WTC11 (cell line): Measurements from ENCODE around the gene MCF2L. TPM values are rescaled to one million over a fixed set of nuclear protein-coding genes. Genes with fewer than 3 reads are reported as not detected.

Experiments used
- ATAC-seq: fragments of 200-7000 bp; cut with Tn5 transposase; 2 replicates; pipeline ENCODE4 v1.10.0; 2021; ENCODE audit warnings: mild to moderate bottlenecking, moderate library complexity
- CTCF ChIA-PET: fragments of 300-600 bp; sonication (Branson Sonifier 250); formaldehyde crosslinking; loops from one replicate; lab custom pipeline; 2021; ENCODE audit warnings: antibody characterized with exemption; lab: Charles Lee
- POLR2A ChIA-PET: fragments of 350-600 bp; sonication (Branson Sonifier 250); formaldehyde crosslinking; loops from one replicate; lab custom pipeline; 2021; ENCODE audit warnings: antibody characterized with exemption; lab: Charles Lee
- DNase-seq: peaks from one replicate; pipeline ENCODE4 v3.0.0; 2021; ENCODE audit warnings: low spot score
- H3K27ac Mint-ChIP-seq: 2 replicates; pipeline ENCODE4 v1.8.0; 2021; ENCODE audit warnings: mixed read lengths
- H3K27me3 Mint-ChIP-seq: 2 replicates; pipeline ENCODE4 v1.8.0; 2021; ENCODE audit warnings: low read depth, mild to moderate bottlenecking, moderate library complexity, mixed read lengths
- H3K36me3 Mint-ChIP-seq: 2 replicates; pipeline ENCODE4 v1.8.0; 2021; ENCODE audit warnings: mixed read lengths
- H3K4me1 Mint-ChIP-seq: 2 replicates; pipeline ENCODE4 v1.8.0; 2022; ENCODE audit warnings: mixed read lengths
- H3K4me3 Mint-ChIP-seq: 2 replicates; pipeline ENCODE4 v1.8.0; 2021; ENCODE audit warnings: mild to moderate bottlenecking, moderate library complexity, mixed read lengths
- H3K9me3 Mint-ChIP-seq: 2 replicates; pipeline ENCODE4 v1.8.0; 2021; ENCODE audit warnings: mixed read lengths
- CREM ChIP-seq: sonication (generic); formaldehyde crosslinking; IDR thresholded peaks from 2 replicates; pipeline ENCODE4 v1.8.1; 2022; ENCODE audit warnings: mild to moderate bottlenecking, missing genetic modification reagents, moderate library complexity
- EMX1 ChIP-seq: fragments of 250-450 bp; sonication (Bioruptor Pico); IDR thresholded peaks from 2 replicates; pipeline ENCODE4 v1.8.0; 2021; ENCODE audit warnings: mild to moderate bottlenecking
- GABPB1 ChIP-seq: sonication (generic); formaldehyde crosslinking; IDR thresholded peaks from 2 replicates; pipeline ENCODE4 v1.8.1; 2023; ENCODE audit warnings: mild to moderate bottlenecking, missing genetic modification reagents
- JUN ChIP-seq: sonication (generic); formaldehyde crosslinking; IDR thresholded peaks from 2 replicates; pipeline ENCODE4 v1.8.0; 2023; ENCODE audit warnings: mild to moderate bottlenecking, missing genetic modification reagents
- KAT7 ChIP-seq: sonication (generic); formaldehyde crosslinking; IDR thresholded peaks from 2 replicates; pipeline ENCODE4 v1.8.1; 2023; ENCODE audit warnings: missing genetic modification reagents, mild to moderate bottlenecking, borderline replicate concordance
- NFYB ChIP-seq: sonication (generic); formaldehyde crosslinking; conservative IDR thresholded peaks from 2 replicates; pipeline ENCODE4 v1.8.0; 2022; ENCODE audit warnings: low read depth, missing genetic modification reagents
- NR2C2 ChIP-seq: sonication (generic); formaldehyde crosslinking; IDR thresholded peaks from 2 replicates; pipeline ENCODE4 v1.8.0; 2022; ENCODE audit warnings: mild to moderate bottlenecking, missing genetic modification reagents
- RORB ChIP-seq: fragments of 250-450 bp; sonication (Bioruptor Pico); IDR thresholded peaks from 2 replicates; pipeline ENCODE4 v1.9.0; 2021; ENCODE audit warnings: mild to moderate bottlenecking
- SMAD4 ChIP-seq: sonication (generic); formaldehyde crosslinking; IDR thresholded peaks from 2 replicates; pipeline ENCODE4 v1.8.0; 2022; ENCODE audit warnings: mild to moderate bottlenecking, missing genetic modification reagents
- ZNF121 ChIP-seq: sonication (generic); formaldehyde crosslinking; IDR thresholded peaks from 2 replicates; pipeline ENCODE4 v1.8.0; 2023; ENCODE audit warnings: missing genetic modification reagents
- total RNA-seq: library from RNA; stranded (reverse); gene quantifications from 3 replicates; pipeline ENCODE4 v1.2.3, GENCODE V29; 2021
- TF ChIP-seq, protein P1 (sequence below): sonication (generic); formaldehyde crosslinking; IDR thresholded peaks from 2 replicates; pipeline ENCODE4 v1.8.0; 2022; ENCODE audit warnings: mild to moderate bottlenecking, missing genetic modification reagents
- TF ChIP-seq, protein P2 (sequence below): sonication (generic); formaldehyde crosslinking; conservative IDR thresholded peaks from 2 replicates; pipeline ENCODE4 v1.8.1; 2023; ENCODE audit warnings: mild to moderate bottlenecking, low read depth, missing genetic modification reagents, moderate library complexity
- TF ChIP-seq, protein P3 (sequence below): sonication (generic); formaldehyde crosslinking; IDR thresholded peaks from 2 replicates; pipeline ENCODE4 v1.8.0; 2022; ENCODE audit warnings: mild to moderate bottlenecking, missing genetic modification reagents

MCF2L gene
- total RNA-seq, 1 experiment from 2014 or later = 34.8 TPM

DNA sequence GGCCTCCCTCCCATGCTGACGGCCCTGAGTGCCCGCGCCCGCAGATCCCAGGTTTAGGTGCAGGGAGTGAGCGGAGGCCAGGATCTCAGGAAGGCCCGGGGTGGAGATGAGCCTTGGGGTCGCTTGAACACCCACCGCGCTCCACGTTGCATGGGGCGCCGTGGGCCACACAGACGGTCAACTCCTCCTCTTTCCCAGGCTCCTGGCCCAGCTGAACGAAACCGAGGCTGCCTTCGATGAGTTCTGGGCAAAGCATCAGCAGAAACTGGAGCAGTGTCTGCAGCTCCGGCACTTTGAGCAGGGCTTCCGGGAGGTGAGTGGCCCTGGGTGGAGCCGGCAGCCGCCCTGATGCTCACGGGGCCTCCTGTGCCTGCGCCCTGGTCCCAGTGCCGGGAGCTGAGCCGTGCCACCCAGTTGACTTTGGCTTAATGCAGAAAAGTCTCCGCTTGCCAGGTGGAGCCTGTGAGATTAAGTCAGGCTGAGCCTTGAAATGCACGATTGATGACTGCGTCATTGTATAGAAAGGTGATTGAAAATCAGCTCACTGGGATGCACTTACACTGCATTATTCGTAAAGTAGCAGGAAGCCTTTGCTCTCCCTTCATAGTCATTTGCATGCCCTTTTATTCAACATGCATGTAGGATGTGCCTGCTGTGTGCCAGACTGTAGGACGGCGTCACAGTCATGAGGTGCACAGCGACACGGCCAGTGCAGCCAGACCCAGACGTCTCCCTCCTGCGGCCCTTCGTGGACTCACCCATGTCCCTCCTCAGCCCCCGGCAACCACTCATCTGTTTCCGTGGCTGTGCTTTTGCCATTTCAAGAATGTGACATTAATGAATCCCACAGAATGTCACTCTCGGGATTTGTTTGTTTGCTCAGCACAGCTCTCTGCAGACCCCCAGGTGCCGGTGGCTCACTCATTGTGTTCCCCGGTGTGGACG lies 101.1 kb downstream of the MCF2L start:
- CTCF ChIA-PET = interaction anchor here (0.6 to 2.1 kb wide), 2 partner anchors 16 to 40 kb away, joined by 3 to 6 read pairs; no protein-coding TSS in a partner anchor

DNA sequence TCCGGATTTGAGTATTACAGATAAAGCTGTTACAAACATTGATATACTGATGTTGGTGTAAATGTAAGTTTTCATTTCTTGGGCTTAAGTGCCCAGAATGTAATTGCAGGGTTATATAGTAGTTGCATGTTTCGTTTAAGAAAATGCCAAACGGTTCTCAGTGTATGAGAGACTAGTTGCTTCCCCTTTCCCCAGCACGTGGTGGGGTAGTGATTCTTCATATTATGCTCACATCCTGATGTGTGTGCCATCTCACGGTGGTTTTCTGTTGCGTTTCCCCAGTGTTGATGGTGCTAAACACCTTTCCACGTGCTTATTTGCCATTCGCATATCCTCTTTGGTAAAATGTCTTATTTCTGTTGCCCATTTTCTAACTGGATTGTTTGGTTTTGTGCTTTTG lies 101.8 kb downstream of the MCF2L start:
- Mint-ChIP-seq H3K4me1 (peaks cover 4% of the 10 kb centered on the region; the same call in 1 of the 2 replicates), H3K4me3 (no peak overlapping the region), H3K36me3 (peaks cover 7% of the 10 kb centered on the region), H3K9me3 (no peaks in the 10 kb centered on the region), H3K27me3 (no peaks in the 10 kb centered on the region), H3K27ac (peak overlapping the region; percentile 2)
- ATAC-seq (no peak), DNase-seq (no peak)
- ChIA-PET CTCF (interaction anchor here (2.1 kb wide), 1 partner anchor 15 kb away, joined by 6 read pairs; no protein-coding TSS in a partner anchor), POLR2A (no interaction called here)
- TF ChIP-seq, protein P1, sequence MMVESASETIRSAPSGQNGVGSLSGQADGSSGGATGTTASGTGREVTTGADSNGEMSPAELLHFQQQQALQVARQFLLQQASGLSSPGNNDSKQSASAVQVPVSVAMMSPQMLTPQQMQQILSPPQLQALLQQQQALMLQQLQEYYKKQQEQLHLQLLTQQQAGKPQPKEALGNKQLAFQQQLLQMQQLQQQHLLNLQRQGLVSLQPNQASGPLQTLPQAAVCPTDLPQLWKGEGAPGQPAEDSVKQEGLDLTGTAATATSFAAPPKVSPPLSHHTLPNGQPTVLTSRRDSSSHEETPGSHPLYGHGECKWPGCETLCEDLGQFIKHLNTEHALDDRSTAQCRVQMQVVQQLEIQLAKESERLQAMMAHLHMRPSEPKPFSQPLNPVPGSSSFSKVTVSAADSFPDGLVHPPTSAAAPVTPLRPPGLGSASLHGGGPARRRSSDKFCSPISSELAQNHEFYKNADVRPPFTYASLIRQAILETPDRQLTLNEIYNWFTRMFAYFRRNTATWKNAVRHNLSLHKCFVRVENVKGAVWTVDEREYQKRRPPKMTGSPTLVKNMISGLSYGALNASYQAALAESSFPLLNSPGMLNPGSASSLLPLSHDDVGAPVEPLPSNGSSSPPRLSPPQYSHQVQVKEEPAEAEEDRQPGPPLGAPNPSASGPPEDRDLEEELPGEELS (CRISPR knock-in tag) = no peak

More for the DNA sequence above, 101.1 kb downstream of the MCF2L start:
- no peak for DNase-seq
- POLR2A ChIA-PET = no interaction called here
- H3K27me3 Mint-ChIP-seq = no peaks in the 10 kb centered on the region
- no peaks in the 10 kb centered on the region for H3K9me3 Mint-ChIP-seq
- H3K27ac Mint-ChIP-seq = peak overlapping the region; percentile 87
- peaks cover 7% of the 10 kb centered on the region for H3K36me3 Mint-ChIP-seq
- ATAC-seq = peak; percentile 62
- no peak for TF ChIP-seq SMAD4 (CRISPR knock-in tag)
- 0 out of 2 replicates have a peak, but pooled peaks have one; percentile 40 for TF ChIP-seq ZNF121 (CRISPR knock-in tag)
- TF ChIP-seq, all 79 proteins: peak for 1
- Mint-ChIP-seq H3K4me3 (no peak overlapping the region), H3K4me1 (peaks cover 4% of the 10 kb centered on the region; the same call in 1 of the 2 replicates)

DNA sequence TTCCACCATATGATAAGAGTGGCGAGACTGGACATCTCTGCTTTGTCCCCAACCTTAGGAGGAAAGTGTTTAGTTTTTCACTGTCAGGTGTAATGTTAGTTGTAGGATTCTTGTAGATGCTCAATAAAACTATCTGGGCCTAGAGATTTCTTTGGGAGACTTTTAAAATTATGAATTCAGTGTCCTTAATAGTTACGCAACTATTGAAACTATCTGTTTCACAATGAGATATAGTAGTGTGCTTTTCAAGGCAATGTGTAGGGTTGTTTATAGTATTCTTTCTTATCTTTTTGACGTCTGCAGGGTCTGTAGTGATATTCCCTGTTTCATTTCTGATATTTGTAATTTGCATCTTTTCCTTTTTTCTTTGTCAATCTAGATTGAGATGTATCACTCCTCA lies 103.4 kb downstream of the MCF2L start:
- H3K9me3 Mint-ChIP-seq = no peaks in the 10 kb centered on the region
- ChIA-PET POLR2A (no interaction called here), CTCF (no interaction called here)
- DNase-seq = no peak
- 0 out of 2 replicates have a peak, but pooled peaks cover 5% of the 10 kb centered on the region for H3K36me3 Mint-ChIP-seq
- no peak overlapping the region for H3K4me3 Mint-ChIP-seq
- TF ChIP-seq JUN (no peak), EMX1 (CRISPR knock-in tag) (no peak), CREM (CRISPR knock-in tag) (no peak), KAT7 (CRISPR knock-in tag) (no peak), NFYB (no peak), RORB (CRISPR knock-in tag) (no peak)
- TF ChIP-seq, protein P2, sequence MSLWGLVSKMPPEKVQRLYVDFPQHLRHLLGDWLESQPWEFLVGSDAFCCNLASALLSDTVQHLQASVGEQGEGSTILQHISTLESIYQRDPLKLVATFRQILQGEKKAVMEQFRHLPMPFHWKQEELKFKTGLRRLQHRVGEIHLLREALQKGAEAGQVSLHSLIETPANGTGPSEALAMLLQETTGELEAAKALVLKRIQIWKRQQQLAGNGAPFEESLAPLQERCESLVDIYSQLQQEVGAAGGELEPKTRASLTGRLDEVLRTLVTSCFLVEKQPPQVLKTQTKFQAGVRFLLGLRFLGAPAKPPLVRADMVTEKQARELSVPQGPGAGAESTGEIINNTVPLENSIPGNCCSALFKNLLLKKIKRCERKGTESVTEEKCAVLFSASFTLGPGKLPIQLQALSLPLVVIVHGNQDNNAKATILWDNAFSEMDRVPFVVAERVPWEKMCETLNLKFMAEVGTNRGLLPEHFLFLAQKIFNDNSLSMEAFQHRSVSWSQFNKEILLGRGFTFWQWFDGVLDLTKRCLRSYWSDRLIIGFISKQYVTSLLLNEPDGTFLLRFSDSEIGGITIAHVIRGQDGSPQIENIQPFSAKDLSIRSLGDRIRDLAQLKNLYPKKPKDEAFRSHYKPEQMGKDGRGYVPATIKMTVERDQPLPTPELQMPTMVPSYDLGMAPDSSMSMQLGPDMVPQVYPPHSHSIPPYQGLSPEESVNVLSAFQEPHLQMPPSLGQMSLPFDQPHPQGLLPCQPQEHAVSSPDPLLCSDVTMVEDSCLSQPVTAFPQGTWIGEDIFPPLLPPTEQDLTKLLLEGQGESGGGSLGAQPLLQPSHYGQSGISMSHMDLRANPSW (CRISPR knock-in tag) = no peak
- TF ChIP-seq, protein P3, sequence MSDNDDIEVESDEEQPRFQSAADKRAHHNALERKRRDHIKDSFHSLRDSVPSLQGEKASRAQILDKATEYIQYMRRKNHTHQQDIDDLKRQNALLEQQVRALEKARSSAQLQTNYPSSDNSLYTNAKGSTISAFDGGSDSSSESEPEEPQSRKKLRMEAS (CRISPR knock-in tag) = no peak
- peaks cover 4% of the 10 kb centered on the region; the same call in 1 of the 2 replicates for H3K4me1 Mint-ChIP-seq
- no peak overlapping the region for H3K27ac Mint-ChIP-seq
- H3K27me3 Mint-ChIP-seq = no peaks in the 10 kb centered on the region
- no peak for ATAC-seq

DNA sequence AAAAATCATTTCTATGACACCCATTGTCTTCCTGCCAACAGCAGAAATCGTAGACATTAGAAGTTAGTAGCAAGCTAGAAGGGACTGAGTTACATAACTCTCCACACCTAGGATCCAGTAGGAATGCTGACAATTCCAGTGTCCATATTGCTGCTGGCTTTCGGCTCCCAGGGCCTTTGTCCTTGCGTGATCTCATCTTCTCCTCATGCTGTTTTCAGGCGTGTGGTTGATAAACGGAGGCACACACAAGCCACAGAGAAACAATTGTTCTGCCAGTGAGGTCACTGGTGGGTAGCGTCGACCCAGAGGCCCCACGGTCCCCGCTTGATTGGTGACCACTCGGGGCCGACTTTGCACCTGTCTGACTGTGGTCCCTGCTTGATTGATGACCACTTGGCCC lies 104.9 kb downstream of the MCF2L start:
- no peak for DNase-seq
- no peak for TF ChIP-seq GABPB1
- no peak for TF ChIP-seq NR2C2
- TF ChIP-seq, all 79 proteins: peak for 0
- Mint-ChIP-seq H3K27me3 (no peaks in the 10 kb centered on the region), H3K4me3 (no peak overlapping the region), H3K27ac (no peak overlapping the region), H3K9me3 (no peaks in the 10 kb centered on the region), H3K4me1 (peaks cover 4% of the 10 kb centered on the region; the same call in 1 of the 2 replicates), H3K36me3 (0 out of 2 replicates have a peak, but pooled peaks cover 5% of the 10 kb centered on the region)
- CTCF ChIA-PET = interaction anchor here (0.7 kb wide), 1 partner anchor 12 kb away, joined by 3 read pairs; no protein-coding TSS in a partner anchor
- ATAC-seq = no peak
- POLR2A ChIA-PET = no interaction called here
